ENCODE results near the gene IFT20.

IFT20 gene

GRCh38 chr17:28334666-28335200 is 539 bp downstream of the IFT20 start:
- DNase-seq (ENCODE audit: low read depth) = no peak

- DNase-seq (ENCODE audit: low read depth) = no peak
These were observed 1.1 kb downstream of the IFT20 start for GRCh38 chr17:28334171-28334570.

GRCh38 chr17:28333083-28333746 is 2.1 kb downstream of the IFT20 start:
- no peak for DNase-seq (ENCODE audit: low read depth)

- DNase-seq (ENCODE audit: low read depth) = no peak
These were observed 3.3 kb downstream of the IFT20 start for GRCh38 chr17:28331891-28332420.

GRCh38 chr17:28330671-28331070 is 4.6 kb downstream of the IFT20 start:
- DNase-seq (ENCODE audit: low read depth) = no peak

GRCh38 chr17:28328325-28328724 is 6.9 kb downstream of the IFT20 start:
- DNase-seq (ENCODE audit: low read depth) = no peak

GRCh38 chr17:28327709-28328108 is 7.6 kb downstream of the IFT20 start:
- DNase-seq (ENCODE audit: low read depth) = no peak

GRCh38 chr17:28327031-28327607 is 8.2 kb downstream of the IFT20 start:
- DNase-seq (ENCODE audit: low read depth) = no peak

- no peak for DNase-seq (ENCODE audit: low read depth)
These were observed 9.2 kb downstream of the IFT20 start for GRCh38 chr17:28326114-28326513.

GRCh38 chr17:28325211-28325610 is 10.1 kb downstream of the IFT20 start:
- DNase-seq (ENCODE audit: low read depth) = no peak

- no peak for DNase-seq (ENCODE audit: low read depth)
These were observed 10.5 kb downstream of the IFT20 start for GRCh38 chr17:28324781-28325180.

GRCh38 chr17:28324267-28324745 is 11.0 kb downstream of the IFT20 start:
- DNase-seq (ENCODE audit: low read depth) = no peak

GRCh38 chr17:28320215-28321061 is 14.8 kb downstream of the IFT20 start:
- no peak for DNase-seq (ENCODE audit: low read depth)

GRCh38 chr17:28319598-28319935 is 15.7 kb downstream of the IFT20 start:
- no peak for DNase-seq (ENCODE audit: low read depth)

- peak; percentile 86 for DNase-seq (ENCODE audit: low read depth)
These were observed 16.3 kb downstream of the IFT20 start, which contains the start of gene TMEM97 for GRCh38 chr17:28318759-28319597. TMEM97 (plus strand) TSS chr17:28319200; CDS start chr17:28319240, 40 bp downstream.

GRCh38 chr17:28317966-28318758 is 17.1 kb downstream of the IFT20 start:
- DNase-seq (ENCODE audit: low read depth) = no peak

GRCh38 chr17:28317099-28317965 is 17.9 kb downstream of the IFT20 start:
- no peak for DNase-seq (ENCODE audit: low read depth)

- no peak for DNase-seq (ENCODE audit: low read depth)
These were observed 19.2 kb downstream of the IFT20 start for GRCh38 chr17:28315846-28316705.

GRCh38 chr17:28313841-28314240 is 21.4 kb downstream of the IFT20 start:
- no peak for DNase-seq (ENCODE audit: low read depth)

Data from non-pigmented ciliary epithelial cell (primary cell).